OCI-LY3 (cell line): ENCODE data around the gene GJA8.
A peak's percentile ranks its signal among the peaks of the same experiment; 100 is the strongest.

Experiments used
- H2AFZ ChIP-seq: fragments of 200-600, 300-600 bp; shearing (Covaris generic); 2 replicates; pipeline ENCODE4 v1.6.0; 2014; ENCODE audit warnings: antibody characterized with exemption, low read depth, low read length
- H3K27ac ChIP-seq: fragments of 200-600, 300-600 bp; sonication (generic); 2 replicates; pipeline ENCODE4 v1.5.1; 2014; ENCODE audit warnings: mild to moderate bottlenecking, low read length, moderate library complexity, mixed read lengths
- H3K27me3 ChIP-seq: fragments of 200-600, 300-600 bp; sonication (generic); 2 replicates; pipeline ENCODE4 v1.6.1; 2014; ENCODE audit warnings: low read depth, low read length, mixed read lengths
- H3K36me3 ChIP-seq: fragments of 200-600, 300-600 bp; sonication (generic); replicated peaks from 2 replicates; pipeline ENCODE3; 2014; ENCODE audit warnings: low read depth, low read length, mixed read lengths
- H3K4me1 ChIP-seq: fragments of 300-600, 200-600 bp; sonication (generic); 2 replicates; pipeline ENCODE4 v1.6.1; 2014; ENCODE audit warnings: low read length, mixed read lengths
- H3K4me2 ChIP-seq: fragments of 200-600, 300-600 bp; sonication (generic); 2 replicates; pipeline ENCODE4 v1.6.1; 2014; ENCODE audit warnings: low read length, mixed read lengths
- H3K4me3 ChIP-seq: fragments of 300-600, 200-600 bp; sonication (generic); 2 replicates; pipeline ENCODE4 v1.5.1; 2014; ENCODE audit warnings: antibody characterized with exemption, mild to moderate bottlenecking, low read length, moderate library complexity
- H3K79me2 ChIP-seq: fragments of 300-600, 200-600 bp; shearing (Covaris generic); 2 replicates; pipeline ENCODE4 v1.6.1; 2014; ENCODE audit warnings: mild to moderate bottlenecking, low read length, mixed read lengths
- H3K9ac ChIP-seq: fragments of 300-600, 200-600 bp; shearing (Covaris generic); 2 replicates; pipeline ENCODE4 v1.6.0; 2014; ENCODE audit warnings: mild to moderate bottlenecking, low read length, moderate library complexity
- H3K9me3 ChIP-seq: fragments of 200-600, 300-600 bp; shearing (Covaris generic); 2 replicates; pipeline ENCODE4 v1.6.1; 2014; ENCODE audit warnings: low read length, mixed read lengths; ENCODE audit not compliant: insufficient read depth
- H4K20me1 ChIP-seq: fragments of 200-600, 300-600 bp; sonication (generic); 2 replicates; pipeline ENCODE4 v1.6.1; 2016; ENCODE audit warnings: low read length, mixed read lengths; ENCODE audit not compliant: insufficient read depth
- CTCF ChIP-seq: fragments of 200-600, 300-600 bp; sonication (generic); IDR thresholded peaks from 2 replicates; pipeline ENCODE4 v1.5.1; 2014; ENCODE audit warnings: antibody characterized with exemption, low read length, low read depth
- EZH2phosphoT487 ChIP-seq: fragments of 200-600 bp; shearing (Covaris generic); IDR thresholded peaks from 2 replicates; pipeline ENCODE4 v1.6.1; 2018; ENCODE audit warnings: antibody characterized with exemption, mixed run types, low read depth

Gene GJA8

GRCh38 chr1:147891088-147891487, 11.5 kb upstream of the GJA8 start:
- TF ChIP-seq CTCF, result no peak
- no peak for TF ChIP-seq EZH2phosphoT487
- H2AFZ ChIP-seq, result no peak overlapping the region
- no peaks in the 10 kb centered on the region for H4K20me1 ChIP-seq

GRCh38 chr1:147892216-147892615, 10.4 kb upstream of the GJA8 start:
- no peak overlapping the region for H3K4me3 ChIP-seq
- no peaks in the 10 kb centered on the region for H3K9me3 ChIP-seq
- H3K27me3 ChIP-seq, result peaks cover 8% of the 10 kb centered on the region
- no peak overlapping the region for H3K4me2 ChIP-seq
- H3K9ac ChIP-seq, result no peak overlapping the region
- TF ChIP-seq EZH2phosphoT487 (no peak), CTCF (peak; percentile 31)
- 0 out of 2 replicates have a peak overlapping the region, but pooled peaks have one; percentile 35 for H2AFZ ChIP-seq
- no peaks in the 10 kb centered on the region for H3K4me1 ChIP-seq
- H3K36me3 ChIP-seq, result no peaks in the 10 kb centered on the region
- no peaks in the 10 kb centered on the region for H4K20me1 ChIP-seq
- H3K79me2 ChIP-seq, result no peaks in the 10 kb centered on the region
- H3K27ac ChIP-seq, result no peak overlapping the region

More at GRCh38 chr1:147891088-147891487, 11.5 kb upstream of the GJA8 start:
- Histone ChIP-seq H3K4me2 (no peak overlapping the region), H3K27ac (no peak overlapping the region), H3K36me3 (no peaks in the 10 kb centered on the region), H3K9ac (no peak overlapping the region), H3K79me2 (no peaks in the 10 kb centered on the region), H3K9me3 (no peaks in the 10 kb centered on the region), H3K27me3 (peaks cover 8% of the 10 kb centered on the region), H3K4me3 (no peak overlapping the region), H3K4me1 (no peaks in the 10 kb centered on the region)

- no peak overlapping the region for H3K4me3 ChIP-seq
- H3K27ac ChIP-seq, result no peak overlapping the region
- no peaks in the 10 kb centered on the region for H3K4me1 ChIP-seq
- H4K20me1 ChIP-seq, result no peaks in the 10 kb centered on the region
- H3K36me3 ChIP-seq, result no peaks in the 10 kb centered on the region
- H2AFZ ChIP-seq, result peak overlapping the region; percentile 35; the same call in 1 of the 2 replicates
- no peaks in the 10 kb centered on the region for H3K9me3 ChIP-seq
- H3K27me3 ChIP-seq, result peaks cover 8% of the 10 kb centered on the region
- no peak overlapping the region for H3K4me2 ChIP-seq
- no peak overlapping the region for H3K9ac ChIP-seq
- no peaks in the 10 kb centered on the region for H3K79me2 ChIP-seq
- TF ChIP-seq EZH2phosphoT487 (no peak), CTCF (peak; percentile 99)
These were observed 9.8 kb upstream of the GJA8 start for GRCh38 chr1:147892731-147893214.

GRCh38 chr1:147895123-147895522, 7.5 kb upstream of the GJA8 start:
- no peak overlapping the region for H2AFZ ChIP-seq
- no peaks in the 10 kb centered on the region for H3K9me3 ChIP-seq
- no peak overlapping the region for H3K9ac ChIP-seq
- TF ChIP-seq EZH2phosphoT487 (no peak), CTCF (no peak)
- no peaks in the 10 kb centered on the region for H3K79me2 ChIP-seq
- no peak overlapping the region for H3K4me2 ChIP-seq
- H3K36me3 ChIP-seq, result no peaks in the 10 kb centered on the region
- H3K4me3 ChIP-seq, result no peak overlapping the region
- H4K20me1 ChIP-seq, result no peaks in the 10 kb centered on the region
- H3K4me1 ChIP-seq, result no peaks in the 10 kb centered on the region
- H3K27me3 ChIP-seq, result peaks cover 12% of the 10 kb centered on the region
- no peak overlapping the region for H3K27ac ChIP-seq
